Endodermal cell (in vitro differentiated cells): Measurements from ENCODE around the gene HMOX2. TPM values are rescaled to one million over a fixed set of nuclear protein-coding genes. Genes with fewer than 3 reads are reported as not detected.
A peak's percentile ranks its signal among the peaks of the same experiment; 100 is the strongest.

Experiments
- DNase-seq: peaks from one replicate; pipeline ENCODE4 v3.0.0-alpha.2; 2017
- H3K27ac ChIP-seq: 2 replicates; pipeline ENCODE4 v1.5.1; 2013; ENCODE audit warnings: mild to moderate bottlenecking, low read depth, low read length, moderate library complexity
- H3K27me3 ChIP-seq: 2 replicates; pipeline ENCODE4 v1.6.1; 2013; ENCODE audit warnings: mild to moderate bottlenecking, low read length, moderate library complexity; ENCODE audit not compliant: insufficient read depth, control insufficient read depth, poor library complexity, severe bottlenecking
- H3K36me3 ChIP-seq: 2 replicates; pipeline ENCODE4 v1.7.0; 2013; ENCODE audit warnings: mild to moderate bottlenecking, low read length, moderate library complexity; ENCODE audit not compliant: control insufficient read depth, insufficient read depth
- H3K4me1 ChIP-seq: one replicate; pipeline ENCODE4 v1.7.0; 2013; ENCODE audit warnings: low read length; ENCODE audit not compliant: control insufficient read depth, insufficient read depth
- H3K4me3 ChIP-seq: 2 replicates; pipeline ENCODE4 v1.5.1; 2013; ENCODE audit warnings: mild to moderate bottlenecking, low read length, moderate library complexity
- H3K9ac ChIP-seq: 2 replicates; pipeline ENCODE4 v1.6.1; 2013; ENCODE audit warnings: mild to moderate bottlenecking, low read length, moderate library complexity; ENCODE audit not compliant: poor library complexity, severe bottlenecking; ENCODE audit errors: extremely low read depth
- H3K9me3 ChIP-seq: 2 replicates; pipeline ENCODE4 v1.6.1; 2013; ENCODE audit warnings: mild to moderate bottlenecking, low read length, moderate library complexity; ENCODE audit not compliant: control insufficient read depth
- H3K27ac Mint-ChIP-seq: 2 replicates; pipeline ENCODE4 v1.8.0; 2020; ENCODE audit warnings: mixed read lengths
- H3K27me3 Mint-ChIP-seq: 2 replicates; pipeline ENCODE4 v1.8.0; 2021; ENCODE audit warnings: mild to moderate bottlenecking, mixed read lengths; ENCODE audit not compliant: insufficient read depth
- H3K36me3 Mint-ChIP-seq: 2 replicates; pipeline ENCODE4 v1.8.0; 2020; ENCODE audit warnings: low read depth, mixed read lengths
- H3K4me1 Mint-ChIP-seq: 2 replicates; pipeline ENCODE4 v1.8.0; 2020; ENCODE audit warnings: mixed read lengths
- H3K4me3 Mint-ChIP-seq: 2 replicates; pipeline ENCODE4 v1.8.0; 2020; ENCODE audit warnings: mild to moderate bottlenecking, moderate library complexity, mixed read lengths
- H3K9me3 Mint-ChIP-seq: 2 replicates; pipeline ENCODE4 v1.8.0; 2020; ENCODE audit warnings: mild to moderate bottlenecking, mixed read lengths
- WGBS, 2 experiments: methylation state at CpG; one replicate each; pipeline versions ENCODE4 v1.1.5 to v1.1.7; 2013; ENCODE audit warnings: missing lambda C conversion rate in 2 of 2, mixed read lengths in 1 of 2; ENCODE audit not compliant: insufficient coverage in 1 of 2, insufficient read length in 1 of 2; 5-methylcytosine and 5-hydroxymethylcytosine counted together
- total RNA-seq, 2 donors: library from RNA; stranded (reverse); fragmentation: NEBNext Ultra II Directional in 1 of 2; extraction: Animal tissue kit (Norgen Biotek cat#: 25700) in 1 of 2; gene quantifications; 2 replicates in 1 of 2; 3 replicates in 1 of 2; pipeline ENCODE4 v1.2.1, GENCODE V29; 2021
- TF ChIP-seq, protein P1 (sequence below): fragments of 200-600 bp; sonication (generic); conservative IDR thresholded peaks from 2 replicates; pipeline ENCODE4 v1.5.0; 2021; ENCODE audit warnings: antibody characterized with exemption, mild to moderate bottlenecking

Gene HMOX2
- total RNA-seq, 2 donors from 2014 or later: 26.3 to 27.7 TPM

GRCh38 chr16:4513881-4514280 lies 37.7 kb downstream of the HMOX2 start:
- no peaks in the 10 kb centered on the region for H3K27me3 ChIP-seq
- H3K27ac ChIP-seq: no peak overlapping the region
- H3K9ac ChIP-seq: no peak overlapping the region
- peaks cover 20% of the 10 kb centered on the region for H3K36me3 Mint-ChIP-seq
- WGBS, 2 experiments: 87 to 93% methylated on average over 4 to 7 of the region's 7 CpGs
- no peaks in the 10 kb centered on the region for H3K9me3 ChIP-seq
- peaks cover 24% of the 10 kb centered on the region for H3K36me3 ChIP-seq
- TF ChIP-seq, protein P1, sequence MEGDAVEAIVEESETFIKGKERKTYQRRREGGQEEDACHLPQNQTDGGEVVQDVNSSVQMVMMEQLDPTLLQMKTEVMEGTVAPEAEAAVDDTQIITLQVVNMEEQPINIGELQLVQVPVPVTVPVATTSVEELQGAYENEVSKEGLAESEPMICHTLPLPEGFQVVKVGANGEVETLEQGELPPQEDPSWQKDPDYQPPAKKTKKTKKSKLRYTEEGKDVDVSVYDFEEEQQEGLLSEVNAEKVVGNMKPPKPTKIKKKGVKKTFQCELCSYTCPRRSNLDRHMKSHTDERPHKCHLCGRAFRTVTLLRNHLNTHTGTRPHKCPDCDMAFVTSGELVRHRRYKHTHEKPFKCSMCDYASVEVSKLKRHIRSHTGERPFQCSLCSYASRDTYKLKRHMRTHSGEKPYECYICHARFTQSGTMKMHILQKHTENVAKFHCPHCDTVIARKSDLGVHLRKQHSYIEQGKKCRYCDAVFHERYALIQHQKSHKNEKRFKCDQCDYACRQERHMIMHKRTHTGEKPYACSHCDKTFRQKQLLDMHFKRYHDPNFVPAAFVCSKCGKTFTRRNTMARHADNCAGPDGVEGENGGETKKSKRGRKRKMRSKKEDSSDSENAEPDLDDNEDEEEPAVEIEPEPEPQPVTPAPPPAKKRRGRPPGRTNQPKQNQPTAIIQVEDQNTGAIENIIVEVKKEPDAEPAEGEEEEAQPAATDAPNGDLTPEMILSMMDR: no peak
- no peak overlapping the region for H3K4me3 Mint-ChIP-seq
- DNase-seq: no peak
- H3K4me3 ChIP-seq: no peak overlapping the region
- no peaks in the 10 kb centered on the region for H3K4me1 ChIP-seq
- H3K4me1 Mint-ChIP-seq: peaks cover 4% of the 10 kb centered on the region
- H3K27me3 Mint-ChIP-seq: no peaks in the 10 kb centered on the region
- no peaks in the 10 kb centered on the region for H3K9me3 Mint-ChIP-seq
- H3K27ac Mint-ChIP-seq: no peak overlapping the region

GRCh38 chr16:4514606-4515005 lies 38.4 kb downstream of the HMOX2 start:
- Histone ChIP-seq H3K9me3 (no peaks in the 10 kb centered on the region), H3K27ac (no peak overlapping the region), H3K36me3 (peaks cover 19% of the 10 kb centered on the region), H3K27me3 (no peaks in the 10 kb centered on the region), H3K9ac (no peak overlapping the region), H3K4me3 (no peak overlapping the region), H3K4me1 (no peaks in the 10 kb centered on the region)
- Mint-ChIP-seq H3K36me3 (peaks cover 17% of the 10 kb centered on the region), H3K27ac (peak overlapping the region; percentile 35), H3K4me1 (peaks cover 4% of the 10 kb centered on the region), H3K4me3 (no peak overlapping the region), H3K27me3 (no peaks in the 10 kb centered on the region), H3K9me3 (no peaks in the 10 kb centered on the region)
- DNase-seq: peak; percentile 32
- TF ChIP-seq, protein P1: no peak
- 83 to 86% methylated on average over 5 to 7 of the region's 7 CpGs for WGBS, 2 experiments

DNA sequence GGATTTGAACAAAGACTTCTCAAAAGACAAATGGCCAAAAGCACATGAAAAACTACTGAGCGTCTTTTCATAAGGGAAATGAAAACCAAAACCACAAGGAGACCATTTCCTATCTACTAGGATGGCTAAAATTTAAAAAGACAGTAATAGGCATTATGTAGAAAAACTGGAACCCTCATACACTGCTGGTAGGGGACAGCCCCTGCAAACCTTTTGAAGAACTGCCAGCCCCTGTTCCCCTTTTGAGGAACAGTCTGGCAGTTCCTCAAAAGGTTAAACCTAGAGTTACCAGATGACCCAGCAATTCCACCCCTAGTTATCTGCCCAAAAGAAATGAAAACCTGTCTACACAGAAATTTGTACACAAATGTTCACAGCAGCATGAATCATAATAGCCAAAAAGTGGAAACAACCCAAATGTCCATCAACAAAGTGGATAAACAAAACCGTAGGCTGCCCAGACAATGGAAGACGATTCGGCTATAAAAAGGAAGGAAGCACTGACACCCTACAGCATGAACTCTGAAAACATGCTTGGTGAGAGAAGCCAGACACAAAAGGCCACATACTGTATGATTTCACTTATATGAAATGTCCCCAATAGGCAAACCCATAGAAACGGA lies 39.5 kb downstream of the HMOX2 start:
- H3K27ac Mint-ChIP-seq: no peak overlapping the region
- H3K36me3 Mint-ChIP-seq: peaks cover 13% of the 10 kb centered on the region
- Histone ChIP-seq H3K27me3 (no peaks in the 10 kb centered on the region), H3K9ac (no peak overlapping the region), H3K36me3 (peaks cover 12% of the 10 kb centered on the region), H3K4me1 (no peaks in the 10 kb centered on the region), H3K27ac (no peak overlapping the region), H3K9me3 (no peaks in the 10 kb centered on the region), H3K4me3 (no peak overlapping the region)
- 92 to 100% methylated on average over 4 to 5 of the region's 5 CpGs for WGBS, 2 experiments
- H3K9me3 Mint-ChIP-seq: no peaks in the 10 kb centered on the region
- H3K27me3 Mint-ChIP-seq: no peaks in the 10 kb centered on the region
- DNase-seq: no peak
- H3K4me3 Mint-ChIP-seq: no peak overlapping the region
- H3K4me1 Mint-ChIP-seq: peaks cover 4% of the 10 kb centered on the region
- TF ChIP-seq, protein P1: no peak
